CD14-positive monocyte (primary cell): Measurements from ENCODE around the gene PCNP. TPM values are rescaled to one million over a fixed set of nuclear protein-coding genes. Genes with fewer than 3 reads are reported as not detected.
A peak's percentile ranks its signal among the peaks of the same experiment; 100 is the strongest.
"Not testable (repeated sequence)": the region's sequence is repeated elsewhere in the genome, so short reads cannot be mapped to it uniquely, and the experiment has no call there.

Experiments
- DNase-seq, 3 donors: peaks; one replicate each; pipeline ENCODE4 v3.0.0-alpha.2; 2011 to 2022
- H2AFZ ChIP-seq: 2 replicates; pipeline ENCODE4 v1.6.0; 2012; ENCODE audit warnings: mild to moderate bottlenecking, low read depth, low read length, inconsistent platforms; ENCODE audit not compliant: insufficient read depth, poor library complexity, severe bottlenecking
- H3K27ac ChIP-seq, 2 donors: 1 replicate in 1 of 2; 2 replicates in 1 of 2; pipeline ENCODE4 v1.5.1; 2012 to 2013; ENCODE audit warnings: low read length in 2 of 2, control low read depth in 1 of 2, inconsistent platforms in 1 of 2, low read depth in 1 of 2, mild to moderate bottlenecking in 1 of 2
- H3K27me3 ChIP-seq, 2 donors: one replicate each; pipeline versions ENCODE4 v1.6.0 to v1.6.1; 2011 to 2013; ENCODE audit warnings: low read length in 2 of 2; ENCODE audit not compliant: control insufficient read depth in 2 of 2, insufficient read depth in 2 of 2
- H3K36me3 ChIP-seq, 2 donors: replicated peaks in 1 of 2; 1 replicate in 1 of 2; 2 replicates in 1 of 2; pipeline versions ENCODE4 v1.5.1 to v1.6.1; 2012 to 2013; ENCODE audit warnings: low read length in 2 of 2, control low read depth in 1 of 2, inconsistent platforms in 1 of 2, mild to moderate bottlenecking in 1 of 2; ENCODE audit not compliant: insufficient read depth in 2 of 2, control insufficient read depth in 1 of 2
- H3K4me1 ChIP-seq, 2 donors: 1 replicate in 1 of 2; 2 replicates in 1 of 2; pipeline versions ENCODE4 v1.5.1 to v1.6.1; 2012 to 2013; ENCODE audit warnings: low read length in 2 of 2, control low read depth in 1 of 2, inconsistent platforms in 1 of 2, mild to moderate bottlenecking in 1 of 2, moderate library complexity in 1 of 2; ENCODE audit not compliant: insufficient read depth in 2 of 2, control insufficient read depth in 1 of 2
- H3K4me2 ChIP-seq: replicated peaks from 2 replicates; pipeline ENCODE3; 2012; ENCODE audit warnings: low read length, moderate library complexity, mild to moderate bottlenecking; ENCODE audit not compliant: poor library complexity, severe bottlenecking; ENCODE audit errors: extremely low read depth
- H3K4me3 ChIP-seq, 3 experiments: fragments of 200-600 bp in 1 of 3; sonication (generic) in 1 of 3; replicated peaks in 1 of 3; 1 replicate in 2 of 3; 2 replicates in 1 of 3; pipeline ENCODE4 v1.5.1; 2011 to 2013; ENCODE audit warnings: low read length in 3 of 3, mild to moderate bottlenecking in 3 of 3, control low read depth in 2 of 3, low read depth in 2 of 3, inconsistent platforms in 1 of 3, moderate library complexity in 1 of 3
- H3K79me2 ChIP-seq: 2 replicates; pipeline ENCODE4 v1.6.0; 2012; ENCODE audit warnings: mild to moderate bottlenecking, control low read depth, inconsistent platforms, low read length, moderate library complexity; ENCODE audit not compliant: insufficient read depth
- H3K9ac ChIP-seq: 2 replicates; pipeline ENCODE4 v1.6.0; 2017; ENCODE audit warnings: low read length, mild to moderate bottlenecking; ENCODE audit not compliant: insufficient read depth, poor library complexity, severe bottlenecking
- H3K9me3 ChIP-seq, 2 donors: replicated peaks in 1 of 2; 1 replicate in 1 of 2; 2 replicates in 1 of 2; pipeline versions ENCODE4 v1.5.1 to v1.6.1; 2012 to 2013; ENCODE audit warnings: low read length in 2 of 2, control low read depth in 1 of 2; ENCODE audit not compliant: control insufficient read depth in 1 of 2, insufficient read depth in 1 of 2
- H4K20me1 ChIP-seq: 2 replicates; pipeline ENCODE4 v1.6.0; 2012; ENCODE audit warnings: mild to moderate bottlenecking, low read length, control low read depth, moderate library complexity; ENCODE audit not compliant: insufficient read depth
- H3K27ac Mint-ChIP-seq, 7 donors: one replicate each; pipeline ENCODE4 v1.8.0; 2020; ENCODE audit warnings: mild to moderate bottlenecking in 7 of 7, mixed read lengths in 7 of 7, moderate library complexity in 6 of 7, inconsistent platforms in 2 of 7
- H3K27me3 Mint-ChIP-seq, 3 donors: one replicate each; pipeline ENCODE4 v1.8.0; 2021 to 2022; ENCODE audit warnings: low read depth in 3 of 3, mild to moderate bottlenecking in 3 of 3, mixed read lengths in 3 of 3, moderate library complexity in 3 of 3, inconsistent platforms in 1 of 3
- H3K36me3 Mint-ChIP-seq, 2 donors: one replicate each; pipeline ENCODE4 v1.8.0; 2020; ENCODE audit warnings: mixed read lengths in 2 of 2, inconsistent platforms in 1 of 2, mild to moderate bottlenecking in 1 of 2
- H3K4me1 Mint-ChIP-seq: one replicate; pipeline ENCODE4 v1.8.0; 2020; ENCODE audit warnings: mild to moderate bottlenecking, mixed read lengths
- H3K4me3 Mint-ChIP-seq, 2 donors: one replicate each; pipeline ENCODE4 v1.8.0; 2020; ENCODE audit warnings: mild to moderate bottlenecking in 2 of 2, mixed read lengths in 2 of 2, moderate library complexity in 1 of 2
- H3K9me3 Mint-ChIP-seq, 7 donors: one replicate each; pipeline ENCODE4 v1.8.0; 2020 to 2022; ENCODE audit warnings: mixed read lengths in 7 of 7, mild to moderate bottlenecking in 6 of 7, moderate library complexity in 6 of 7, inconsistent platforms in 2 of 7
- WGBS: methylation state at CpG from one replicate; pipeline ENCODE4 v1.1.5; 2013; ENCODE audit warnings: missing lambda C conversion rate; ENCODE audit not compliant: insufficient coverage; 5-methylcytosine and 5-hydroxymethylcytosine counted together
- intact Hi-C, 2 donors: fragments of 100-400 bp; cut with micrococcal nuclease; formaldehyde crosslinking; loops; one replicate each; pipeline versions ENCODE4 v1.15.0 to v1.15.1; 2023
- polyA plus RNA-seq, 3 donors: library from polyadenylated mRNA; depleted of rRNA in 1 of 3; unstranded in 2 of 3; stranded (reverse) in 1 of 3; fragments of 300-500 nt in 2 of 3; fragments of >200 nt in 1 of 3; fragmentation: Illumina TruSeq in 2 of 3; gene quantifications; 1 replicate in 2 of 3; 2 replicates in 1 of 3; pipeline ENCODE4 v1.2.3, GENCODE V29; 2012 to 2021
- TF ChIP-seq, protein P1 (sequence below): fragments of 200-600 bp; IDR thresholded peaks from one replicate; pipeline ENCODE4 v1.8.0; 2022; ENCODE audit warnings: antibody characterized with exemption, mild to moderate bottlenecking

The PCNP gene
- polyA plus RNA-seq, 3 donors, result 32.0 to 68.2 (median 57.4) TPM

DNA sequence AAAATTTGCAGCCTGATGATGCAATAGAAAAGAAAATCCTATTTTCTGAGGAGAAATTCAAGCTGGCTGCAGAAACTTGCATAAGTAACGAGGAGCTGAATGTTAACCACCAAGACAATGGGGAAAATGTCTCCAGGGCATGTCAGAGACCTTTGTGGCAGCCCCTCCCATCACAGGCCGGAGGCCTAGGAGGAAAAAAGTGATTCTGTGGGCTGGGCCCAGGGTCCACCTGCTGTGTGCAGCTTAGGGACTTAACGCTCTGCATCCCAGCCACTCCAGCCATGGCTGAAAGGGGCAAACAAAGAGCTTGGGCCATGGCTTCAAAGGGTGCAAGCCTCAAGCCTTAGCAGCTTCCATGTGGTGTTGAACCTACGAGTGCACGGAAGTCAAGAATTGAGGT, 20.6 kb upstream of the PCNP start:
- H3K9me3 ChIP-seq, H3K4me1 ChIP-seq, H3K4me2 ChIP-seq, H4K20me1 ChIP-seq, intact Hi-C loops, H2AFZ ChIP-seq, H3K79me2 ChIP-seq, H3K36me3 Mint-ChIP-seq, H3K36me3 ChIP-seq, DNase-seq, H3K4me3 Mint-ChIP-seq, H3K4me3 ChIP-seq, H3K27ac ChIP-seq, H3K9ac ChIP-seq, H3K27me3 ChIP-seq: not testable (repeated sequence)
- 100% methylated on average over 4 of the region's 5 CpGs for WGBS
- Mint-ChIP-seq H3K27me3 (peaks cover 5 to 11% (median 8%) of the 10 kb centered on the region in 3 donors), H3K4me1 (peaks cover 16% of the 10 kb centered on the region), H3K9me3 (peaks cover 2 to 13% (median 7%) of the 10 kb centered on the region in 7 donors), H3K27ac (peak overlapping the region in 2 of 7 donors; percentile 56 to 62)

DNA sequence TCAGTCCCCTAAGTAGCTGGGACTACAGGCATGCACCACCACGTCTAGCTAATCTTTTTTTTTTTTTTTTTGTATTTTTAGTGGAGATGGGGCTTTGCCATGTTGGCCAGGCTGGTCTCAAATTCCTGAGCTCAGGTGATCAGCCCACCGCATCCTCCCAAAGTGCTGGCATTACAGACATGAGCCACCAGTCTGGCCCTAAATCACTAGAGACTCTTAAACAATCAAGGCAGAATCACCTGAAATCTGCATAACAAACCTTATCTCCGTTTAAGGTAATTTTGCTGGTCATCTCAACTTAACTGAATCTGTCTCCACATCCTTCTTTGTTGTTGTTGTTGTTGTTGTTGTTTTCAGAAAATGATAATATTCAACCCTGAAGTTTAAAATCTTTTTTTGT, 17.9 kb upstream of the PCNP start:
- Mint-ChIP-seq H3K36me3 (no peaks in the 10 kb centered on the region), H3K27me3 (peaks cover 8 to 23% (median 9%) of the 10 kb centered on the region in 3 donors), H3K4me1 (peaks cover 18% of the 10 kb centered on the region), H3K27ac (no peak overlapping the region), H3K9me3 (peaks cover 0 to 10% (median 4%) of the 10 kb centered on the region in 7 donors), H3K4me3 (no peak overlapping the region)
- H3K4me3 ChIP-seq, result no peak overlapping the region
- TF ChIP-seq, protein P1, sequence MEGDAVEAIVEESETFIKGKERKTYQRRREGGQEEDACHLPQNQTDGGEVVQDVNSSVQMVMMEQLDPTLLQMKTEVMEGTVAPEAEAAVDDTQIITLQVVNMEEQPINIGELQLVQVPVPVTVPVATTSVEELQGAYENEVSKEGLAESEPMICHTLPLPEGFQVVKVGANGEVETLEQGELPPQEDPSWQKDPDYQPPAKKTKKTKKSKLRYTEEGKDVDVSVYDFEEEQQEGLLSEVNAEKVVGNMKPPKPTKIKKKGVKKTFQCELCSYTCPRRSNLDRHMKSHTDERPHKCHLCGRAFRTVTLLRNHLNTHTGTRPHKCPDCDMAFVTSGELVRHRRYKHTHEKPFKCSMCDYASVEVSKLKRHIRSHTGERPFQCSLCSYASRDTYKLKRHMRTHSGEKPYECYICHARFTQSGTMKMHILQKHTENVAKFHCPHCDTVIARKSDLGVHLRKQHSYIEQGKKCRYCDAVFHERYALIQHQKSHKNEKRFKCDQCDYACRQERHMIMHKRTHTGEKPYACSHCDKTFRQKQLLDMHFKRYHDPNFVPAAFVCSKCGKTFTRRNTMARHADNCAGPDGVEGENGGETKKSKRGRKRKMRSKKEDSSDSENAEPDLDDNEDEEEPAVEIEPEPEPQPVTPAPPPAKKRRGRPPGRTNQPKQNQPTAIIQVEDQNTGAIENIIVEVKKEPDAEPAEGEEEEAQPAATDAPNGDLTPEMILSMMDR, result no peak
- H3K36me3 ChIP-seq, result no peaks in the 10 kb centered on the region
- H3K9me3 ChIP-seq, result no peaks in the 10 kb centered on the region
- no peak overlapping the region for H2AFZ ChIP-seq
- 100% methylated on average over 1 of the region's 3 CpGs for WGBS
- no peak overlapping the region for H3K4me2 ChIP-seq
- peaks cover 2 to 3% of the 10 kb centered on the region in 2 donors for H3K4me1 ChIP-seq
- DNase-seq, result no peak
- H3K9ac ChIP-seq, result no peak overlapping the region
- intact Hi-C loops, result no loop called here
- H3K79me2 ChIP-seq, result no peaks in the 10 kb centered on the region
- peaks cover 4 to 7% of the 10 kb centered on the region in 2 donors for H3K27me3 ChIP-seq
- no peaks in the 10 kb centered on the region for H4K20me1 ChIP-seq
- H3K27ac ChIP-seq, result no peak overlapping the region
